PC-9 (cell line): ENCODE measurements around the gene CARS2.

ENCODE experiments used
- CTCF ChIP-seq: fragments of 200-600 bp; sonication (generic); conservative IDR thresholded peaks from 2 replicates; pipeline ENCODE4 v1.6.1; 2017; ENCODE audit warnings: mixed run types, antibody characterized with exemption, mild to moderate bottlenecking, moderate library complexity
- EZH2 ChIP-seq: fragments of 200-600 bp; sonication (generic); IDR thresholded peaks from 2 replicates; pipeline ENCODE4 v1.8.0; 2017; ENCODE audit warnings: antibody characterized with exemption, low read depth

- TF ChIP-seq CTCF (no peak), EZH2 (no peak)
Measured at GRCh38 chr13:110748271-110748670, 42.4 kb upstream of the CARS2 start.
